Mesenchymal stem cell (in vitro differentiated cells and primary cell): Measurements from ENCODE around the gene POLA1.

Source experiments
- DNase-seq: peaks from one replicate; pipeline ENCODE4 v3.0.0-alpha.2; 2013
- H2AFZ ChIP-seq: one replicate; pipeline ENCODE4 v1.6.1; 2013; ENCODE audit warnings: low read depth, mild to moderate bottlenecking, control low read depth, inconsistent platforms, low read length, moderate library complexity
- H2AK5ac ChIP-seq: 2 replicates; pipeline ENCODE4 v1.6.1; 2013; ENCODE audit warnings: low read length, moderate library complexity, mild to moderate bottlenecking, inconsistent platforms; ENCODE audit not compliant: severe bottlenecking
- H2BK120ac ChIP-seq: one replicate; pipeline ENCODE4 v1.6.1; 2013; ENCODE audit warnings: low read depth, mild to moderate bottlenecking, inconsistent platforms, low read length, moderate library complexity
- H2BK12ac ChIP-seq, 2 experiments: one replicate each; pipeline ENCODE4 v1.6.1; 2013; ENCODE audit warnings: inconsistent platforms in 2 of 2, low read length in 2 of 2, mild to moderate bottlenecking in 2 of 2, moderate library complexity in 2 of 2, control low read depth in 1 of 2
- H2BK15ac ChIP-seq: one replicate; pipeline ENCODE4 v1.6.1; 2013; ENCODE audit warnings: mild to moderate bottlenecking, low read depth, inconsistent platforms; ENCODE audit not compliant: poor library complexity, severe bottlenecking
- H2BK5ac ChIP-seq: 2 replicates; pipeline ENCODE4 v1.6.1; 2013; ENCODE audit warnings: low read depth, mild to moderate bottlenecking, low read length, control low read depth, inconsistent platforms; ENCODE audit not compliant: poor library complexity, severe bottlenecking
- H3K14ac ChIP-seq, 2 experiments: one replicate each; pipeline ENCODE4 v1.6.1; 2013; ENCODE audit warnings: inconsistent platforms in 2 of 2, low read length in 2 of 2, control low read depth in 1 of 2, mild to moderate bottlenecking in 1 of 2, moderate library complexity in 1 of 2
- H3K18ac ChIP-seq, 2 experiments: one replicate each; pipeline ENCODE4 v1.6.1; 2013; ENCODE audit warnings: inconsistent platforms in 2 of 2, low read length in 2 of 2, control low read depth in 1 of 2, low read depth in 1 of 2, mild to moderate bottlenecking in 1 of 2
- H3K23ac ChIP-seq, 2 experiments: one replicate each; pipeline ENCODE4 v1.6.1; 2013; ENCODE audit warnings: inconsistent platforms in 2 of 2, low read length in 2 of 2, mild to moderate bottlenecking in 2 of 2, moderate library complexity in 2 of 2, control low read depth in 1 of 2
- H3K27ac ChIP-seq: 2 replicates; pipeline ENCODE4 v1.5.1; 2013; ENCODE audit warnings: mild to moderate bottlenecking, moderate library complexity, low read length, control low read depth, inconsistent platforms; ENCODE audit not compliant: poor library complexity, severe bottlenecking
- H3K27me3 ChIP-seq, 2 experiments: 2 replicates each; pipeline versions ENCODE4 v1.6.1 to v1.7.0; 2013; ENCODE audit warnings: low read length in 2 of 2, mild to moderate bottlenecking in 2 of 2, moderate library complexity in 2 of 2, control low read depth in 1 of 2, inconsistent platforms in 1 of 2; ENCODE audit not compliant: control insufficient read depth in 1 of 2, insufficient read depth in 1 of 2
- H3K36me3 ChIP-seq, 2 experiments: 2 replicates each; pipeline versions ENCODE4 v1.6.1 to v1.7.0; 2013; ENCODE audit warnings: low read length in 2 of 2, control low read depth in 1 of 2, inconsistent platforms in 1 of 2, low read depth in 1 of 2, mild to moderate bottlenecking in 1 of 2; ENCODE audit not compliant: insufficient read depth in 2 of 2, control insufficient read depth in 1 of 2
- H3K4ac ChIP-seq, 2 experiments: one replicate each; pipeline ENCODE4 v1.6.1; 2013; ENCODE audit warnings: inconsistent platforms in 2 of 2, low read length in 2 of 2, mild to moderate bottlenecking in 2 of 2, moderate library complexity in 2 of 2, control low read depth in 1 of 2, low read depth in 1 of 2
- H3K4me1 ChIP-seq: 2 replicates; pipeline ENCODE4 v1.6.1; 2013; ENCODE audit warnings: low read depth, low read length, control low read depth; ENCODE audit not compliant: control insufficient read depth, insufficient read depth
- H3K4me2 ChIP-seq: 2 replicates; pipeline ENCODE4 v1.6.1; 2013; ENCODE audit warnings: low read length, mild to moderate bottlenecking, inconsistent platforms; ENCODE audit not compliant: poor library complexity, severe bottlenecking
- H3K4me3 ChIP-seq, 2 experiments: 2 replicates each; pipeline versions ENCODE4 v1.5.1 to v1.7.0; 2013; ENCODE audit warnings: low read length in 2 of 2, mild to moderate bottlenecking in 2 of 2, control low read depth in 1 of 2, low read depth in 1 of 2; ENCODE audit not compliant: insufficient read depth in 1 of 2
- H3K79me1 ChIP-seq: replicated peaks from 2 replicates; pipeline ENCODE4 v1.6.1; 2013; ENCODE audit warnings: mild to moderate bottlenecking, control low read depth, low read length, inconsistent platforms; ENCODE audit not compliant: poor library complexity, severe bottlenecking
- H3K9ac ChIP-seq: 2 replicates; pipeline ENCODE4 v1.7.0; 2013; ENCODE audit warnings: mild to moderate bottlenecking, low read length, moderate library complexity
- H3K9me3 ChIP-seq: 2 replicates; pipeline ENCODE4 v1.7.0; 2013; ENCODE audit warnings: mild to moderate bottlenecking, low read length; ENCODE audit not compliant: control insufficient read depth
- H4K8ac ChIP-seq: one replicate; pipeline ENCODE4 v1.6.1; 2013; ENCODE audit warnings: inconsistent platforms, mild to moderate bottlenecking, low read length, moderate library complexity
- H4K91ac ChIP-seq: one replicate; pipeline ENCODE4 v1.6.1; 2013; ENCODE audit warnings: mild to moderate bottlenecking, low read length, inconsistent platforms
- WGBS: methylation state at CpG from one replicate; pipeline ENCODE4 v1.1.7; 2013; ENCODE audit warnings: mixed read lengths; 5-methylcytosine and 5-hydroxymethylcytosine counted together

POLA1 gene

DNA sequence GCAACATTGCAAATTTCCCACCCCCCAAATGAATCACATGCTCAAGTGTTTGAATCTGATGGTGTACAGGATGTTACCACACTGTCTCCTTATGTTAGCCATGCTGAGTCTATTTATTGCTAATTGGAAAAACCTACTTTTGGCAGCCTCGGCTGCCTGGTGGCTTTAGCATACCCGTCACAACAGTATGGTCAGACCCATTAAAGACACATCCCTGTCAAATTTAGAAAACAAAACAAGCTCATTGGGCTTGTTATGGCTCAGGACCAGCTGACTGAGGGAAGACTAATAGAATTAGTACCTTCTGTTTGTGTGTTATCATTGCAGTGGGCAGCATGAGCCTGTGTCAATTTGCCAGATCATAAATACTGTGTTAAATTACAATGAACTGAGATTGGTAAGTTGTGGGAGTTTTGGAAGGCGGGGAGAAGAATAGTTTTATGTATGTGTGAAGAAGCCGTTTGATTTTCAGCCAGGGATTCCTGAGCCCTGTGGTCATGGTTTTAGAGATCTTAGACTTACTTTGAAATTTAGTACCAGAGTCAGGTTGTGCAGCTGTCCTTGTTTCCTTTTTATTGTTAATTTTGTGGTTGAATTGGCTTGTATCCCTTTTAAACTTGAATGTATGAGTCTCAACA, 66.8 kb downstream of the POLA1 start:
- Histone ChIP-seq H3K23ac (no peak overlapping the region), H2BK12ac (no peak overlapping the region), H2AFZ (no peak overlapping the region), H3K4me2 (no peak overlapping the region), H3K79me1 (no peaks in the 10 kb centered on the region), H3K18ac (no peak overlapping the region), H3K4ac (no peak overlapping the region), H3K4me3 (no peak overlapping the region), H2BK120ac (no peak overlapping the region), H4K91ac (no peak overlapping the region), H3K14ac (no peak overlapping the region), H2BK15ac (no peak overlapping the region), H3K27me3 (no peaks in the 10 kb centered on the region), H2BK5ac (no peak overlapping the region), H3K4me1 (peaks cover 1% of the 10 kb centered on the region), H3K9me3 (no peaks in the 10 kb centered on the region), H2AK5ac (no peak overlapping the region), H4K8ac (no peak overlapping the region), H3K9ac (no peak overlapping the region), H3K27ac (no peak overlapping the region), H3K36me3 (no peaks in the 10 kb centered on the region)
- WGBS: 79% methylated on average over 3 of the region's 4 CpGs
- peak; percentile 1 for DNase-seq

DNA sequence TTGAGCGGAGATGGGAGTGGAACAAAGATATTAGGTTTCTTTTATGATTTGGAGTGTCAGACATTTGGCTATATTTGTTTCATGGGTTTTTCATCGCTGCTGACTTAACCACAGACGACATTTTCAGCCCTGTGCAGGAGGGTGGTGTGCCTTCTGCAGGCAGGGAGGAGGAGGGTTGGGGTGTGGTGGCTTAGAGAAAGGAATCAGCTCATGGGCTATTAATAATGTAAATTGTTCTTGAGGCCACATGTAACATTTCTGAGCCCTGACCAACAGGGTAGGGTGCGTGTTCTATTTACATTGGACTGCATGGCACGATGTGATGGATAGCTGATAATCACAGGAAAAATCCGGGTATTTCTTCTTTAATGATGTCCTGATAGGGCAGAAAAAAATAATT, 67.6 kb downstream of the POLA1 start:
- H2BK15ac ChIP-seq: no peak overlapping the region
- H2BK120ac ChIP-seq: no peak overlapping the region
- no peaks in the 10 kb centered on the region for H3K9me3 ChIP-seq
- no peak overlapping the region for H4K8ac ChIP-seq
- H3K14ac ChIP-seq: no peak overlapping the region
- no peak overlapping the region for H2AK5ac ChIP-seq
- H4K91ac ChIP-seq: no peak overlapping the region
- no peak overlapping the region for H2BK12ac ChIP-seq
- H3K18ac ChIP-seq: no peak overlapping the region
- no peak overlapping the region for H2AFZ ChIP-seq
- H3K27me3 ChIP-seq: no peaks in the 10 kb centered on the region
- H3K27ac ChIP-seq: no peak overlapping the region
- no peaks in the 10 kb centered on the region for H3K36me3 ChIP-seq
- H3K4me3 ChIP-seq: no peak overlapping the region
- 80% methylated on average over 6 of the region's 6 CpGs for WGBS
- no peak overlapping the region for H3K23ac ChIP-seq
- no peak overlapping the region for H3K4me2 ChIP-seq
- no peak overlapping the region for H2BK5ac ChIP-seq
- H3K9ac ChIP-seq: no peak overlapping the region
- H3K4ac ChIP-seq: no peak overlapping the region
- no peak for DNase-seq
- no peaks in the 10 kb centered on the region for H3K79me1 ChIP-seq
- peaks cover 1% of the 10 kb centered on the region for H3K4me1 ChIP-seq

DNA sequence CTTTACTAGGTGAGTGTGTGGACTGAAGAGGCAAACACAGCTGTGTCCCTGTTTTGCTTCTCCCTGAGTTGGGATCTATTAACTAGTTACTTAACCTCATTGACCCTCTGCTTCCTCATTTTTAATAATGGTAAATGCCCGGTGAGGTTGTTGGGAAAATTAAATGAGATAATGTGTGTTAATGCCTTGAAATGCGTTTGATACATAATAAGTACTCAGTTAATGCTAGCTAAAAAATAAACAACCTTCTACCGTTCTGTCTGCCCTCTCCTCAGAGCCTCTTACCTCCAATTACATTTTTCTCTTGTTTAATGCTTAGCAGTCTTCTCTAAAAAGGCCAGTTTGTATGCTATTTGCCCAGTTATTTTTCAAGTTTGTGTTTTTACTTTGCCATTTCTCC, 70.3 kb downstream of the POLA1 start:
- H2AFZ ChIP-seq: no peak overlapping the region
- no peak overlapping the region for H3K9ac ChIP-seq
- no peaks in the 10 kb centered on the region for H3K79me1 ChIP-seq
- H3K4me3 ChIP-seq: no peak overlapping the region
- no peak overlapping the region for H3K23ac ChIP-seq
- H2BK12ac ChIP-seq: no peak overlapping the region
- H4K91ac ChIP-seq: no peak overlapping the region
- H3K9me3 ChIP-seq: no peaks in the 10 kb centered on the region
- no peaks in the 10 kb centered on the region for H3K36me3 ChIP-seq
- no CpG with 5 or more reads among the region's 3 CpGs for WGBS
- no peak overlapping the region for H3K14ac ChIP-seq
- DNase-seq: no peak
- no peak overlapping the region for H3K18ac ChIP-seq
- no peaks in the 10 kb centered on the region for H3K27me3 ChIP-seq
- H2BK15ac ChIP-seq: no peak overlapping the region
- peaks cover 1% of the 10 kb centered on the region for H3K4me1 ChIP-seq
- H2BK120ac ChIP-seq: no peak overlapping the region
- no peak overlapping the region for H3K4ac ChIP-seq
- H3K27ac ChIP-seq: no peak overlapping the region
- no peak overlapping the region for H3K4me2 ChIP-seq
- no peak overlapping the region for H4K8ac ChIP-seq
- no peak overlapping the region for H2BK5ac ChIP-seq
- H2AK5ac ChIP-seq: no peak overlapping the region

- no peak overlapping the region for H3K9ac ChIP-seq
- H4K91ac ChIP-seq: no peak overlapping the region
- H3K4me2 ChIP-seq: no peak overlapping the region
- no peak overlapping the region for H2BK12ac ChIP-seq
- H3K4ac ChIP-seq: no peak overlapping the region
- H3K4me1 ChIP-seq: no peaks in the 10 kb centered on the region
- no peak overlapping the region for H3K4me3 ChIP-seq
- no peaks in the 10 kb centered on the region for H3K27me3 ChIP-seq
- no peak overlapping the region for H3K27ac ChIP-seq
- no peak overlapping the region for H4K8ac ChIP-seq
- H3K36me3 ChIP-seq: no peaks in the 10 kb centered on the region
- H3K9me3 ChIP-seq: no peaks in the 10 kb centered on the region
- H3K18ac ChIP-seq: no peak overlapping the region
- no peaks in the 10 kb centered on the region for H3K79me1 ChIP-seq
- H2AK5ac ChIP-seq: no peak overlapping the region
- no peak overlapping the region for H2BK5ac ChIP-seq
- DNase-seq: peak; percentile 9
- H2BK15ac ChIP-seq: no peak overlapping the region
- H2AFZ ChIP-seq: no peak overlapping the region
- no CpG with 5 or more reads among the region's 1 CpG for WGBS
- no peak overlapping the region for H3K23ac ChIP-seq
- no peak overlapping the region for H2BK120ac ChIP-seq
- H3K14ac ChIP-seq: no peak overlapping the region
Observed at GRCh38 chrX:24767557-24767956, 73.8 kb downstream of the POLA1 start.
